CD4-positive, alpha-beta T cell treated with Interleukin-17A for 1 hour (primary cell): Measurements from ENCODE around the gene CATSPERD.
"Not testable (repeated sequence)": the region's sequence is repeated elsewhere in the genome, so short reads cannot be mapped to it uniquely, and the experiment has no call there.

Experiments used
- DNase-seq: peaks from one replicate; pipeline ENCODE4 v3.0.0-alpha.2; 2020

Gene CATSPERD

DNA sequence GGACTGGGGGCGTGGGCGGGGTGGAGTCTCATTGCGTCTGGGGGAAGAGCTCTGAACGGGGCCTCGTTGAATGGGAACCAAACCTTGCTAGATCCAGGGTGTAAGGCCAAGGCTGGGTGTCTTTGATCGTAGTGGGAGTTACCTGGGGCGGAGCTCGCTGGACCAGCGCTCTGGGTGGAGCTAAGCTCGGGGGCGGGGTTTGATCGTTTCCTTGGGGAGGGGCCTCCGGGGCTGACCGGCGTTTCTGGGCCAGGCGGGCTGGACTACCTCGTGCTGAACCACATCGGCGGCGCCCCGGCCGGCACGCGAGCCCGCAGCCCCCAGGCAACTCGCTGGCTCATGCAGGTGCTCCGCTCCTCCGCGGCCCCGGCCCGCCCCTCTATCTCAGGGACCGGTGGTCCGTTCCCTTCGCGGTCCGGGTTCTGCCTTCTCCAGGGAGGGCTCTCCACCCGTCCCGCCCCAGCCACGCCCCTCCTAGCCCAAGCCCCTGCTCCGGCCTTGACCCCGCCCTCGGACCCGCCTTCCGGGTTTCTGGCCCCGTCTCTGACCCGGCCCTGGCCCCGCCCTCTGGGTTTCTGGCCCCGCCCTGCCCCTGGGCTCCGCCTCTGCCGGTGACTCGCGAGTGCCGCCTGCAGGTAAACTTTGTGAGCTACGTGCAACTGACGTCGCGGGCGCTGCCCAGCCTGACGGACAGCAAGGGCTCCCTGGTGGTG is 33.6 kb upstream of the CATSPERD start:
- peak; percentile 95 for DNase-seq

DNA sequence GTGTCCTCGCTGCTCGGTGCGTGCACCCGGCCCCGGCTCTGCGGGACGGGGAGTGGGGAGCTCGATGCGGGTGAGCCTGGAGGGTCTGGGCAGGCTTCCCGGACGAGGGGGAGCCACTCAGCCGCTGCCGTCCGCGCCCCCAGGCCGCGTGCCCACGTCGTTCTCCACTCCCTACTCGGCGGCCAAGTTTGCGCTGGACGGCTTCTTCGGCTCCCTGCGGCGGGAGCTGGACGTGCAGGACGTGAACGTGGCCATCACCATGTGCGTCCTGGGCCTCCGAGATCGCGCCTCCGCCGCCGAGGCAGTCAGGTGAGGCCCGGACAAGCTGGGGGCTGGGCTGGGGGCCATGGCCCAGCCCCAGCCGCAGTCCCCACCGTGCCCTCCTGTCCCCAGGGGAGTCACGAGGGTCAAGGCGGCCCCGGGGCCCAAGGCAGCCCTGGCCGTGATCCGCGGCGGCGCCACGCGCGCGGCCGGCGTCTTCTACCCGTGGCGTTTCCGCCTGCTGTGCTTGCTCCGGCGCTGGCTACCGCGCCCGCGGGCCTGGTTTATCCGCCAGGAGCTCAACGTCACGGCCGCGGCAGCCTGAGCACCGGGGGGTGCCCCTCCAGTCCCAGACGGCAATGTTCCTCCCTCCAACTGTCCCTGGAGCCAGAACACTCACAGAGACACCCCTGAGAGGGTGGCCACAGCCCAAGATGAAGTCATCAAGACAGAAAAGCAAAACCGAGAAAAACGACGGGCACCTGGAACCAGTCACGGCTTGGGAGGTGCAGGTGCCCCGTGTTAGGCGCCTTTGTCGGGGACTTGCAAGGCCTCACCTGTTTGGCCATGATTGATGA is 32.9 kb upstream of the CATSPERD start:
- no peak for DNase-seq

GRCh38 chr19:5688262-5688881 is 32.1 kb upstream of the CATSPERD start:
- not testable (repeated sequence) for DNase-seq

GRCh38 chr19:5690125-5690954 is 30.1 kb upstream of the CATSPERD start, which contains the start of gene RPL36:
RPL36 (plus strand) TSS chr19:5690295; CDS start chr19:5690508, 213 bp downstream.
- DNase-seq = peak; percentile 99

DNA sequence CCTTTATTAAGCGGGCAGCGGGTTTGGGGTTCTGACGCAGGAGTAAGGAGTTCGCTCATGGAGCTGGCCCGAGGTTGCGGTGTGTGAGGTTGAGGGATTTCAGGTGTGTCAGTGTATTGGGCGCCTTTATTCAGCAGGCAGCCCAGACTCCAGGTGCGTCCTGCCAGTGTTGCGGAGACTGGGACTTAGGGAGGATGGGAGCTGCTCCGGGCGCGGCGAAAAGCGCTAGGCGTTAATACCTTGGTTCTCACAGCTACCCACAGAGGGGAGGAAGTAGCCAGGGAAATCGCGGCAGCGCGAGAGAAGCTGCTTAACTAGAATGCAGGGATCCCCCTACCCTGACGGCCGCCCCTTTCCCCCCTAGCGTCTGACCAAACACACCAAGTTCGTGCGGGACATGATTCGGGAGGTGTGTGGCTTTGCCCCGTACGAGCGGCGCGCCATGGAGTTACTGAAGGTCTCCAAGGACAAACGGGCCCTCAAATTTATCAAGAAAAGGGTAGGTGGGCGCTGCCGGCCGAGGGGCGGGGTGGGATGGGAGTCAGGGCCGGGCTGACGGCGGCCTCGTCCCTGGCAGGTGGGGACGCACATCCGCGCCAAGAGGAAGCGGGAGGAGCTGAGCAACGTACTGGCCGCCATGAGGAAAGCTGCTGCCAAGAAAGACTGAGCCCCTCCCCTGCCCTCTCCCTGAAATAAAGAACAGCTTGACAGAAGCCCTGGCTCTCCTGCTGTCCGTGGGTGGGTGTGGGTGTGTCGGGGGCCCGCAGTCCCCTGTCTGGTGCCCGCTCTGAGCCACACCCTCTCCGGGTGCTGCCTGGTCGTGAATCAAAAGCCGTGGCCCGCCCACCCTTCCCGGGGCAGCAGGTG is 29.2 kb upstream of the CATSPERD start:
- DNase-seq = peak; percentile 52

GRCh38 chr19:5691822-5692722 is 28.4 kb upstream of the CATSPERD start:
- no peak for DNase-seq

- no peak for DNase-seq
These were observed 27.7 kb upstream of the CATSPERD start for GRCh38 chr19:5692723-5693194.

GRCh38 chr19:5693195-5694166 is 27.0 kb upstream of the CATSPERD start:
- no peak for DNase-seq

GRCh38 chr19:5694167-5694955 is 26.1 kb upstream of the CATSPERD start:
- no peak for DNase-seq

- no peak for DNase-seq
These were observed 25.3 kb upstream of the CATSPERD start for GRCh38 chr19:5694956-5695648.

DNA sequence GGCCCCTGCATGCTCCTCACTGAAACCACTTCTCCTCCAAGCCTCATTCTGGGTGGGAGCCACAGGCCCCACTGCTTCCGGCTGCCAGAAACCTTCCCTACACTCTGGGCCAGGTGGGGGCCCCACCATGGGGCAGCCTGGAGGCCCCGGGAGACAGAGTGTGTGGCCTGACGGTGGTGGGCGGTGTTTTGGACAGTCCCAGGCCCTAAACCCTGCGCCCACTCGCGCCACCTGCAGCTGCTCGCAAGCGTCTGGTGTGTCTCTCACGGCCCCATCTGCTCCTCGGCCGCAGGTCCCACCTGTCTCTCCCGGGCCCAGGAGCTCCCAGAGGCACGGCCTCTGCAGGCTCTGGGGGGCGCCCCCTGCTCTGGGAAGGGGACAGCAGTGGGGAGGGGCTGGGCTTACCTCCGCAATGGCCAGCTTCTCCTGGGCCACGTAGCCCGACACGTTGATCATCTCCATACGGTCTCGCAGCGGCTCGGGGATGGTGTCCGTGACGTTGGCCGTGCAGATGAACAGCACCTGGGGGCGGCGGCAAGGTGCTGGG is 24.7 kb upstream of the CATSPERD start:
- DNase-seq = no peak

- DNase-seq = no peak
These were observed 24.0 kb upstream of the CATSPERD start for GRCh38 chr19:5696196-5697021.

DNA sequence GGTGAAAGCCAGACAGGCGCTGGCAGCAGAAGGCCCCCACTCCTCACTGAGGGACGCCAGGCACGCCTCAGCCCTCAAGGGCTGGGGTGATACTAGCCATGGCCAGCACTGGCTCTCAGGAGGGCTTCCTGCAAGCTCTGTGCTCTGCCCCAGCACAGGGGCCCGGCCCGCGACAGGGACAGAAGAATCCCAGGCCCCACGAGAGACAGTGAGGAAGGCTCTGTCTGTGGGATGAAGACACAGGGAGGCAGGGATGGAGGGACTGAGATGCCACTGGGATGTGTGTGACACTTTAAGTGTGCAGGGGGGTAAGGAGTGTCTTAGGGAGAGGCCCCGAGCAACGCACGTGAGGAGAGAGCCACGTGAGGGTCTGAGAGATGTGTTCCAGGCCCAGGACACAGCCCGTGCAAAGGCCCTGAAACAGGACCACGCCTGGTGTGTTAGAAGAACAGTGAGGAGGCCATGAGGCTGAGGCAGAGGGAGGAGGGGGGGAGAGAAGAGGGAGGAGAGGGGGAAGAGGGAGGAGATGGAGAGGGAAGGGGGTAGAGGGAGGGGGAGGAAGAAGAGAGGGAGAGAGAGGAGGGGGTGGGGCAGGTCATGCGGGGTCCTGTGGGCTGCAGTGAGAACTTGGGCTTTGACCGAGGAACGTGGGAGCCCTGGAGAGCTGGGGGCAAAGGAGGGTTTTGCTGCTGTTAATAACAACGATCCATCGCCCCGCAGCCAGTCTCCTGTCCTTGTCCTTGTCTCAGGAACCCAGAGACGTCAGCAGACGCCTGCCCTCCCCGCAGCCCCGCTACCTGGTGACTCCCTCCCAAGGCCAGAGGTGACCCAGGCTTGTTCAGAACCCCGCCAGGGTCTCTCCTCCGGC is 23.2 kb upstream of the CATSPERD start:
- DNase-seq = no peak

- no peak for DNase-seq
These were observed 22.4 kb upstream of the CATSPERD start for GRCh38 chr19:5697890-5698634.
